H9 (cell line): ENCODE data around the gene SLC30A3. TPM values are rescaled to one million over a fixed set of nuclear protein-coding genes. Genes with fewer than 3 reads are reported as not detected.

Source experiments
- DNase-seq: peaks from one replicate; pipeline ENCODE4 v3.0.0-alpha.2; 2017
- H2AFZ ChIP-seq: one replicate; pipeline ENCODE4 v1.6.1; 2013; ENCODE audit warnings: mild to moderate bottlenecking, low read length, control low read depth, moderate library complexity
- H2AK5ac ChIP-seq: 2 replicates; pipeline ENCODE4 v1.6.1; 2013; ENCODE audit warnings: low read length, control low read depth, mixed read lengths; ENCODE audit not compliant: insufficient read length
- H2BK120ac ChIP-seq: one replicate; pipeline ENCODE4 v1.6.1; 2013; ENCODE audit warnings: low read depth, mild to moderate bottlenecking, low read length, control low read depth, inconsistent platforms; ENCODE audit not compliant: poor library complexity, severe bottlenecking
- H2BK12ac ChIP-seq: 2 replicates; pipeline ENCODE4 v1.6.1; 2013; ENCODE audit warnings: low read length, control low read depth, mixed read lengths, low read depth; ENCODE audit not compliant: insufficient read length
- H2BK15ac ChIP-seq: 2 replicates; pipeline ENCODE4 v1.6.1; 2013; ENCODE audit warnings: low read depth, low read length, control low read depth
- H2BK20ac ChIP-seq: one replicate; pipeline ENCODE4 v1.6.1; 2013; ENCODE audit warnings: low read depth, mild to moderate bottlenecking, low read length, control low read depth, inconsistent platforms; ENCODE audit not compliant: poor library complexity, severe bottlenecking
- H2BK5ac ChIP-seq: 2 replicates; pipeline ENCODE4 v1.6.1; 2013; ENCODE audit warnings: low read length, control low read depth, mixed read lengths; ENCODE audit not compliant: insufficient read length
- H3K14ac ChIP-seq: 2 replicates; pipeline ENCODE4 v1.6.1; 2013; ENCODE audit warnings: low read length, control low read depth; ENCODE audit not compliant: insufficient read depth
- H3K18ac ChIP-seq: 2 replicates; pipeline ENCODE4 v1.6.1; 2013; ENCODE audit warnings: low read depth, mild to moderate bottlenecking, mixed read lengths, low read length, control low read depth; ENCODE audit not compliant: insufficient read length
- H3K23ac ChIP-seq: 2 replicates; pipeline ENCODE4 v1.6.1; 2013; ENCODE audit warnings: low read length, control low read depth, mixed read lengths, low read depth; ENCODE audit not compliant: insufficient read length
- H3K23me2 ChIP-seq: 2 replicates; pipeline ENCODE4 v1.6.1; 2013; ENCODE audit warnings: low read depth, mild to moderate bottlenecking, mixed read lengths, low read length, control low read depth; ENCODE audit not compliant: insufficient read length, poor library complexity, severe bottlenecking
- H3K27ac ChIP-seq: 2 replicates; pipeline ENCODE4 v1.5.1; 2013; ENCODE audit warnings: low read length, control low read depth, mixed read lengths, low read depth; ENCODE audit not compliant: insufficient read length
- H3K27me3 ChIP-seq: 2 replicates; pipeline ENCODE4 v1.6.1; 2013; ENCODE audit warnings: low read length, control low read depth, inconsistent platforms; ENCODE audit not compliant: insufficient read depth
- H3K4ac ChIP-seq: 2 replicates; pipeline ENCODE4 v1.6.1; 2013; ENCODE audit warnings: low read depth, mild to moderate bottlenecking, control low read depth, inconsistent platforms, low read length, moderate library complexity
- H3K4me1 ChIP-seq: 2 replicates; pipeline ENCODE4 v1.6.1; 2013; ENCODE audit warnings: low read length, control low read depth, inconsistent platforms; ENCODE audit not compliant: insufficient read depth
- H3K4me2 ChIP-seq: 2 replicates; pipeline ENCODE4 v1.6.1; 2013; ENCODE audit warnings: low read length, control low read depth, mixed read lengths; ENCODE audit not compliant: insufficient read length, insufficient read depth
- H3K56ac ChIP-seq: 2 replicates; pipeline ENCODE4 v1.6.1; 2013; ENCODE audit warnings: low read depth, mild to moderate bottlenecking, mixed read lengths, low read length, control low read depth; ENCODE audit not compliant: insufficient read length
- H3K79me1 ChIP-seq: 2 replicates; pipeline ENCODE4 v1.6.1; 2013; ENCODE audit warnings: low read depth, mild to moderate bottlenecking, moderate library complexity, low read length, control low read depth, inconsistent platforms; ENCODE audit not compliant: insufficient read depth, poor library complexity, severe bottlenecking
- H3K79me2 ChIP-seq: 2 replicates; pipeline ENCODE4 v1.6.1; 2013; ENCODE audit warnings: low read length, control low read depth, inconsistent platforms; ENCODE audit not compliant: insufficient read depth
- H3K9ac ChIP-seq: 2 replicates; pipeline ENCODE4 v1.6.1; 2013; ENCODE audit warnings: low read length, control low read depth, mixed read lengths; ENCODE audit not compliant: insufficient read length; ENCODE audit errors: extremely low read depth
- H3K9me3 ChIP-seq: one replicate; pipeline ENCODE4 v1.6.1; 2013; ENCODE audit warnings: low read depth, low read length, inconsistent platforms; ENCODE audit not compliant: control insufficient read depth
- H3T11ph ChIP-seq: one replicate; pipeline ENCODE4 v1.6.1; 2013; ENCODE audit warnings: mild to moderate bottlenecking, low read length, control low read depth, inconsistent platforms
- H4K20me1 ChIP-seq: one replicate; pipeline ENCODE4 v1.6.1; 2013; ENCODE audit not compliant: control insufficient read depth, insufficient read length, insufficient read depth
- H4K5ac ChIP-seq: 2 replicates; pipeline ENCODE4 v1.6.1; 2013; ENCODE audit warnings: low read depth, mild to moderate bottlenecking, mixed read lengths, low read length, control low read depth; ENCODE audit not compliant: insufficient read length
- H4K8ac ChIP-seq: replicated peaks from 2 replicates; pipeline ENCODE4 v1.6.1; 2013; ENCODE audit warnings: low read length, control low read depth, mixed read lengths, low read depth; ENCODE audit not compliant: insufficient read length
- H4K91ac ChIP-seq: 2 replicates; pipeline ENCODE4 v1.6.1; 2013; ENCODE audit warnings: low read depth, mild to moderate bottlenecking, moderate library complexity, mixed read lengths, low read length, control low read depth; ENCODE audit not compliant: insufficient read length
- H3K27ac Mint-ChIP-seq, 3 experiments: 2 replicates in 2 of 3; 3 replicates in 1 of 3; pipeline ENCODE4 v1.8.0; 2020 to 2021; ENCODE audit warnings: mixed read lengths in 3 of 3, mild to moderate bottlenecking in 1 of 3, moderate library complexity in 1 of 3
- H3K27me3 Mint-ChIP-seq: 2 replicates; pipeline ENCODE4 v1.8.0; 2021; ENCODE audit warnings: low read depth, mild to moderate bottlenecking, moderate library complexity, mixed read lengths
- H3K36me3 Mint-ChIP-seq, 3 experiments: 2 replicates in 2 of 3; 3 replicates in 1 of 3; pipeline ENCODE4 v1.8.0; 2020 to 2021; ENCODE audit warnings: low read depth in 3 of 3, mixed read lengths in 3 of 3; ENCODE audit not compliant: insufficient read depth in 1 of 3
- H3K4me1 Mint-ChIP-seq, 2 experiments: 2 replicates each; pipeline ENCODE4 v1.8.0; 2020; ENCODE audit warnings: mixed read lengths in 2 of 2
- H3K4me3 Mint-ChIP-seq, 2 experiments: 2 replicates in 1 of 2; 3 replicates in 1 of 2; pipeline ENCODE4 v1.8.0; 2020 to 2021; ENCODE audit warnings: mild to moderate bottlenecking in 2 of 2, mixed read lengths in 2 of 2, moderate library complexity in 1 of 2
- H3K9me3 Mint-ChIP-seq, 2 experiments: 2 replicates in 1 of 2; 3 replicates in 1 of 2; pipeline ENCODE4 v1.8.0; 2020; ENCODE audit warnings: mild to moderate bottlenecking in 2 of 2, mixed read lengths in 2 of 2, moderate library complexity in 1 of 2
- CTCF ChIP-seq: fragments of 200-600 bp; sonication (generic); conservative IDR thresholded peaks from 3 replicates; pipeline ENCODE4 v1.8.0; 2021; ENCODE audit warnings: antibody characterized with exemption, mild to moderate bottlenecking
- whole genome bisulfite sequencing: extraction: QIAGEN DNeasy Blood & Tissue Kit; methylation state at CpG from one replicate; pipeline ENCODE4 v1.1.7; 2013; ENCODE audit warnings: missing lambda C conversion rate, low lambda C conversion rate, mixed read lengths; ENCODE audit not compliant: insufficient read length; ENCODE audit errors: extremely low coverage; 5-methylcytosine and 5-hydroxymethylcytosine counted together
- total RNA-seq: library from RNA; stranded (reverse); gene quantifications from 2 replicates; pipeline ENCODE4 v1.2.1, GENCODE V29; 2021

The SLC30A3 gene
- total RNA-seq, 1 experiment from 2014 or later, result 2.5 TPM

- Histone ChIP-seq H4K5ac (no peak overlapping the region), H3K4me1 (no peaks in the 10 kb centered on the region), H4K8ac (no peak overlapping the region), H2BK120ac (no peak overlapping the region), H3K4me2 (no peak overlapping the region), H3K14ac (no peak overlapping the region), H4K91ac (no peak overlapping the region), H3K56ac (no peak overlapping the region), H3K79me2 (no peaks in the 10 kb centered on the region), H3K9ac (no peak overlapping the region), H2BK12ac (no peak overlapping the region), H3K27ac (no peak overlapping the region), H4K20me1 (no peaks in the 10 kb centered on the region), H2AK5ac (no peak overlapping the region), H3K79me1 (no peaks in the 10 kb centered on the region), H2BK5ac (no peak overlapping the region), H2AFZ (no peak overlapping the region), H3T11ph (no peak overlapping the region), H2BK15ac (no peak overlapping the region), H3K23ac (no peak overlapping the region), H3K27me3 (no peaks in the 10 kb centered on the region), H2BK20ac (no peak overlapping the region), H3K4ac (no peak overlapping the region), H3K18ac (no peak overlapping the region), H3K9me3 (no peaks in the 10 kb centered on the region), H3K23me2 (no peaks in the 10 kb centered on the region)
- H3K4me3 Mint-ChIP-seq, result no peak overlapping the region; a peak in 1 of 5 replicates
- no peaks in the 10 kb centered on the region for H3K4me1 Mint-ChIP-seq
- no peaks in the 10 kb centered on the region for H3K27me3 Mint-ChIP-seq
- whole genome bisulfite sequencing, result no CpG with 5 or more reads among the region's 8 CpGs
- DNase-seq, result no peak
- no peak for TF ChIP-seq CTCF
- H3K9me3 Mint-ChIP-seq, result no peaks in the 10 kb centered on the region
- H3K27ac Mint-ChIP-seq, result no peak overlapping the region
- peaks cover 58 to 100% (median 99%) of the 10 kb centered on the region in 3 experiments for H3K36me3 Mint-ChIP-seq
These were observed 23.9 kb downstream of the SLC30A3 start for GRCh38 chr2:27238976-27239375.
